ENCODE results near the gene TRIM56.

TRIM56 gene

DNA sequence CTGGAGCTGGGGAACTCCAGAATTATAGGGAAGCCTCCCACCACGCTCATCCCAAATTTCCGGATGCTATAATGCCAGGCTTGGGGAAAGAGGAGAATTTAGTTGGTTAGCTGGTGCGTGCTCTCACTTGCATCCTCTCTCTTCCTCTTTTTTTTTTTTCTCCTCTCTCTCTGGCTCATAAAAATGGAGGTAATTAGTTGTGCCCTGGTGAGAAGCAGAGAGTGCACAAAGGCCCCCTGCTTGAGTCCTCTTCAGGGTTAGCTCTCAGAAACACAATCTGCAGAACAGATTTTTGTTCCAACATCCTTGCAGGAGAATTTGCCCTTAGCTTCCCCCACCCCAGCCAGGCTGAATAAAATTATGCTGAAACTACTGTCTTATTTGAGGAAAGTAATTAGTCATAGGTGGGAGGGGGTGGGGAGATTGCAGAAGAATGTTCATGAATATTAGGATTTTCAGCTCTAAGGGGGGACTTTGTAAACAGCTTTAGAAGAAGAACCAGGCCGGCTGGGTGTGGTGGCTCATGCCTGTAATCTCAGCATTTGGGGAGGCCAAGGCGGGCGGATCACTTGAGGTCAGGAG, 49.2 kb downstream of the TRIM56 start:
- no peak for DNase-seq (ENCODE audit: low spot score)
- in situ Hi-C loops (cut with MboI; ENCODE audit: low sequenced_read_pairs, unreplicated experiment), result no loop called here
- TF ChIP-seq, protein P1, sequence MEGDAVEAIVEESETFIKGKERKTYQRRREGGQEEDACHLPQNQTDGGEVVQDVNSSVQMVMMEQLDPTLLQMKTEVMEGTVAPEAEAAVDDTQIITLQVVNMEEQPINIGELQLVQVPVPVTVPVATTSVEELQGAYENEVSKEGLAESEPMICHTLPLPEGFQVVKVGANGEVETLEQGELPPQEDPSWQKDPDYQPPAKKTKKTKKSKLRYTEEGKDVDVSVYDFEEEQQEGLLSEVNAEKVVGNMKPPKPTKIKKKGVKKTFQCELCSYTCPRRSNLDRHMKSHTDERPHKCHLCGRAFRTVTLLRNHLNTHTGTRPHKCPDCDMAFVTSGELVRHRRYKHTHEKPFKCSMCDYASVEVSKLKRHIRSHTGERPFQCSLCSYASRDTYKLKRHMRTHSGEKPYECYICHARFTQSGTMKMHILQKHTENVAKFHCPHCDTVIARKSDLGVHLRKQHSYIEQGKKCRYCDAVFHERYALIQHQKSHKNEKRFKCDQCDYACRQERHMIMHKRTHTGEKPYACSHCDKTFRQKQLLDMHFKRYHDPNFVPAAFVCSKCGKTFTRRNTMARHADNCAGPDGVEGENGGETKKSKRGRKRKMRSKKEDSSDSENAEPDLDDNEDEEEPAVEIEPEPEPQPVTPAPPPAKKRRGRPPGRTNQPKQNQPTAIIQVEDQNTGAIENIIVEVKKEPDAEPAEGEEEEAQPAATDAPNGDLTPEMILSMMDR (IDR thresholded peaks at IDR 0.05; ENCODE audit: borderline replicate concordance, control extremely low read depth, extremely low read depth, insufficient read depth, missing control alignments), result no peak

DNA sequence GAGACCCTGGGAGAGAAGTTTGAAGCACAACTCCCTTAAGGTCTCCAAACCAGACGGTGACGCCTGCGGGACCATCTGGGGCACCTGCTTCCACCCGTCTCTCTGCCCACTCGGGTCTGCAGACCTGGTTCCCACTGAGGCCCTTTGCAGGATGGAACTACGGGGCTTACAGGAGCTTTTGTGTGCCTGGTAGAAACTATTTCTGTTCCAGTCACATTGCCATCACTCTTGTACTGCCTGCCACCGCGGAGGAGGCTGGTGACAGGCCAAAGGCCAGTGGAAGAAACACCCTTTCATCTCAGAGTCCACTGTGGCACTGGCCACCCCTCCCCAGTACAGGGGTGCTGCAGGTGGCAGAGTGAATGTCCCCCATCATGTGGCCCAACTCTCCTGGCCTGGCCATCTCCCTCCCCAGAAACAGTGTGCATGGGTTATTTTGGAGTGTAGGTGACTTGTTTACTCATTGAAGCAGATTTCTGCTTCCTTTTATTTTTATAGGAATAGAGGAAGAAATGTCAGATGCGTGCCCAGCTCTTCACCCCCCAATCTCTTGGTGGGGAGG, 52.5 kb downstream of the TRIM56 start:
- DNase-seq (ENCODE audit: low spot score), result no peak
- in situ Hi-C loops (cut with MboI; ENCODE audit: low sequenced_read_pairs, unreplicated experiment), result no loop called here
- TF ChIP-seq, protein P1 (IDR thresholded peaks at IDR 0.05; ENCODE audit: borderline replicate concordance, control extremely low read depth, extremely low read depth, insufficient read depth, missing control alignments), result no peak

DNA sequence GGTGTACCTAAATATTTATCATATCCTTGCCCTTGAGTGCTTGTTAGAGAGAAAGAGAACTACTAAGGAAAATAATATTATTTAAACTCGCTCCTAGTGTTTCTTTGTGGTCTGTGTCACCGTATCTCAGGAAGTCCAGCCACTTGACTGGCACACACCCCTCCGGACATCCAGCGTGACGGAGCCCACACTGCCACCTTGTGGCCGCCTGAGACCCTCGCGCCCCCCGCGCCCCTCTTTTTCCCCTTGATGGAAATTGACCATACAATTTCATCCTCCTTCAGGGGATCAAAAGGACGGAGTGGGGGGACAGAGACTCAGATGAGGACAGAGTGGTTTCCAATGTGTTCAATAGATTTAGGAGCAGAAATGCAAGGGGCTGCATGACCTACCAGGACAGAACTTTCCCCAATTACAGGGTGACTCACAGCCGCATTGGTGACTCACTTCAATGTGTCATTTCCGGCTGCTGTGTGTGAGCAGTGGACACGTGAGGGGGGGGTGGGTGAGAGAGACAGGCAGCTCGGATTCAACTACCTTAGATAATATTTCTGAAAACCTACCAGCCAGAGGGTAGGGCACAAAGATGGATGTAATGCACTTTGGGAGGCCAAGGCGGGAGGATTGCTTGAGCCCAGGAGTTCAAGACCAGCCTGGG, 53.1 kb downstream of the TRIM56 start:
- TF ChIP-seq, protein P1 (IDR thresholded peaks at IDR 0.05; ENCODE audit: borderline replicate concordance, control extremely low read depth, extremely low read depth, insufficient read depth, missing control alignments), result peak; percentile 43
- DNase-seq (ENCODE audit: low spot score), result peak; percentile 85
- in situ Hi-C loops (cut with MboI; ENCODE audit: low sequenced_read_pairs, unreplicated experiment), result no loop called here

DNA sequence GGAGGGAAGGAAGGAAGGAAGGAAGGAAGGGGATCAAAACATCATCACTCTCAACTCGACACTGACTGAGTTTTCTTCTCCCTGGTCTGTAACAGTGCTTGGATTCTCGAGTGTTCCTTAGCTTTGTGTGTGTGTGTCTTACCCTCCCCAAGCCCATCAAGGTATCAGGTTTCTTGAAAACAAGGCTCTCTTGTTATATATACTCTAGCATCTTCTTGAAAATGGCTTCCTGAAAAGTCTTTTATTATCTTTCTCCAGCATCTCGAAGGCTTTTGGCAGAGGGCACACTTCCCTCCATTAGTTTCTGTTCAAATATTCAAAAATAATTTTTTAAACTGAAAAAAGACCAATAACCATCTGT, 55.0 kb downstream of the TRIM56 start:
- in situ Hi-C loops (cut with MboI; ENCODE audit: low sequenced_read_pairs, unreplicated experiment), result loop anchor here (10.0 kb wide), 1 partner anchor 54 kb away; no protein-coding TSS in a partner anchor
- TF ChIP-seq, protein P1 (IDR thresholded peaks at IDR 0.05; ENCODE audit: borderline replicate concordance, control extremely low read depth, extremely low read depth, insufficient read depth, missing control alignments), result no peak

DNA sequence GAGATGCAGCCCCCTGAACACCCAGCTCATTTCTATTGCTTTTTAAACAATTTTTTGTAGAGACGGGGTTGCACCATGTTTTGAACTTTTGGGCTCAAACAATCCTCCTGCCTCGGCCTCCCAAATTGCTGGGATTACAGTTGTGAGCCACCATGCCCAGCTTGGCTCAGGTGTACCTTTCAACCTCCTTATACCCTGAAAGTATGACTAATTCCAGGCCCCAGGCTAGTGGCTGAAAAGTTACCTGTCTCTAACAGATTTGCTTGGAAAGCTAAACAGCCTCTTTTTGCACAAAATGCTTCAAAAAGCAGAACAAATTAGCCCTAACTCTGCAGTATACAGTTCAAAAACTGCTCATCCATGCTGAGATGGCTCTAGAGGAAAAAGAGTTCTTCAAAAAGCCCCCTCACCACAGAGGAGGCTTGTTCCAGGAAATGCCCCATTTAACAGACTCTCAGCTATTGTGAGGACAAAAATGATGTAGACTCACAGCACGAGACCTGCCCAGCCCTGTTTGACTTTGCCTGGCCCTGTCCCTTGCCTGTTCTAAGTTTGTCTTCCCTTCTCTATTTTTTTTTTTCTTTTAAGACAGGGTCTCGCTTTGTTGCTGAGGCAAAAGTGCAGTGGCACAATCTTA, 55.6 kb downstream of the TRIM56 start:
- DNase-seq (ENCODE audit: low spot score), result no peak
- in situ Hi-C loops (cut with MboI; ENCODE audit: low sequenced_read_pairs, unreplicated experiment), result loop anchor here (10.0 kb wide), 1 partner anchor 54 kb away; no protein-coding TSS in a partner anchor
- TF ChIP-seq, protein P1 (IDR thresholded peaks at IDR 0.05; ENCODE audit: borderline replicate concordance, control extremely low read depth, extremely low read depth, insufficient read depth, missing control alignments), result no peak

More for the DNA sequence above, 55.0 kb downstream of the TRIM56 start:
- no peak for DNase-seq (ENCODE audit: low spot score)
